Spleen (tissue), 7 donors: Measurements from ENCODE around the gene TNNI3.

Experiments
- CTCF ChIP-seq, 11 experiments: fragments of 200-600 bp in 7 of 11; fragments of 450-650 bp in 4 of 11; sonication (generic) in 4 of 11; IDR thresholded peaks in 8 of 11; conservative IDR thresholded peaks in 3 of 11; 1 replicate in 7 of 11; 2 replicates in 4 of 11; pipeline versions ENCODE4 v1.4.0 to v1.8.0; 2016 to 2021; ENCODE audit warnings: antibody characterized with exemption in 11 of 11, inconsistent platforms in 4 of 11, mild to moderate bottlenecking in 1 of 11
- POLR2A ChIP-seq, 3 donors: fragments of 450-650 bp; IDR thresholded peaks; one replicate each; pipeline ENCODE4 v1.5.1; 2017; ENCODE audit warnings: antibody characterized with exemption in 3 of 3, mild to moderate bottlenecking in 1 of 3
- donor health status: DM: no; HTN: no; CAD: no; lungs with moderate emphysema.
- donor health status: DM: no; HTN: no; CAD: no.
- donor health status: DM: no; HTN: no; CAD: no.

GRCh38 chr19:55136399-55137102, 21.0 kb downstream of the TNNI3 start:
- TF ChIP-seq CTCF (IDR thresholded peaks at IDR 0.05 in 8 of 11, conservative IDR thresholded peaks at IDR 0.05 in 3 of 11): no peak
- no peak for TF ChIP-seq POLR2A (IDR thresholded peaks at IDR 0.05)
